NCI-H2227 treated with DMSO at 0.1 percent for 48 hours (cell line): Measurements from ENCODE around the gene CLDN9.

Experiments used
- DNase-seq: peaks from one replicate; lab custom pipeline; 2025; lab: John Stamatoyannopoulos, UW

Gene CLDN9

DNA sequence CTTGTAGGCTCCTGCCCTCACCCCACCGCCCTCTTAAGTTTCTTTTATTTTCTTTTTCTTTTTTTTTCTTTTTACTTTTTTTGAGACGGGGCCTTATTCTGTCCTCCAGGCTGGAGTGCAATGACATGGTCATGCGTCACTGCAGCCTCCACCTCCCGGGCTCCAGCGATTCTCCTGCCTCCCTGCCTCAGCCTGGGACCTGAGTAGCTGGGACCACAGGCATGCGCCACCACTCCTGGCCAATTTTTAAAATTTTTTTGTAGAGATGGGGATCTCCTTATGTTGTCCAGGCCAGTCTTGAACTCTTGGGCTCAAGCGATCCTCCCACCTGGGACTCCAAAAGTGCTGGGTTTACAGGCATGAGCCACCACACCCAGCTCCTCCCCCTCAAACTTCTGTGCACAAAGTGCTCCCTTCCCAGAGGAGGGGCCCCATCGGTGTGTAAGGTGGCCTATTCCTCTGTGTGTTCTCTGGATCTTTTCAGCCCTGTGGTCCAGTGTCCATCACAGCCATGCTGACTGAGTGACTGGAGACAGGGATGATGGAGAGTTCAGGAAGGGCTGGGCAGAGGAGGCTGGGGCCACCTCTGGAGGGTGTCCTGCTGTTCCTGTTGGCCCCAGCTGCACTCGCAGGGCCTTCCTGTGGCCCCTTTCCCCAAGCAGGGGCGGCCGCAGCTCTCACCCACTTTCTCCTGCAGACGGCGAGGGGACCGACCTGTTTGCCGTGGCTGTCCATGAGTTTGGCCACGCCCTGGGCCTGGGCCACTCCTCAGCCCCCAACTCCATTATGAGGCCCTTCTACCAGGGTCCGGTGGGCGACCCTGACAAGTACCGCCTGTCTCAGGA lies 43.8 kb downstream of the CLDN9 start:
- DNase-seq: no peak

DNA sequence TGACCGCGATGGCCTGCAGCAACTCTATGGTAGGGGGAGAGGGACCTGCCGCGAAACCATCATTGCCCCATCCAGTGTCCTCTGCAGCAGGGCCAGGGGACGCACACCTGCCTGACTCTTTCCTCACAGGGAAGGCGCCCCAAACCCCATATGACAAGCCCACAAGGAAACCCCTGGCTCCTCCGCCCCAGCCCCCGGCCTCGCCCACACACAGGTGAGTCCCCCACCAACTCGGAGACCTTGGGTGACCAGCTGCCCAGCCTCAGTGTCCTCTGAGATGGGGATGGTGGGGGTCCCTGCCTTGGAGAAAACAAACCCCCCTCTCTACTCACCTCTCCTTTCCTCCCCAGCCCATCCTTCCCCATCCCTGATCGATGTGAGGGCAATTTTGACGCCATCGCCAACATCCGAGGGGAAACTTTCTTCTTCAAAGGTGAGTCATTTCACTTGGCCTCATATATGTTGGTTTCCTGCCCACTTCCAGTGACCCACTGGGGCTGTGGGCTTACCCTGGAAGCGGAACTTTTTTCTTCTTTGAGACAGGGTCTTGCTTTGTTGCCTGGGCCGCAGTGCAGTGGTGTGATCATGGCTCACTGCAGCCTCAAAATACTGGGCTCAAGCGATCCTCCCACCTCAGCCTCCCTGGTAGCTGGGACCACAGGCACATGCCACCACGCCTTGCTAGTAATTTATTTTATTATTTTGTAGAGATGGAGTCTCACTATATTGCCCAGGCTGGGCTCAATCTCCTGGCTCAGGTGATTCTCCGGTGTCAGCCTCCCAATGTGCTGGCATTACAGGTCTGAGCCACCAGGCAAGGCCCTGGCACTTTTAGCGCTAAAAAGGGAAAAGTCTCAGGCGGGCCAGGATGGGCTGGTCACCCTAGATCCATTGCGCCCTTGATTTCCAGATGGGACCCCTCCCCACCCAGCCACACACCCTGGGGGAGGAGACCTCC lies 44.7 kb downstream of the CLDN9 start:
- DNase-seq: no peak

- no peak for DNase-seq
Observed at GRCh38 chr16:3058139-3059030, 45.7 kb downstream of the CLDN9 start.

GRCh38 chr16:3059041-3059722 lies 46.5 kb downstream of the CLDN9 start:
- peak; percentile 68 for DNase-seq

DNA sequence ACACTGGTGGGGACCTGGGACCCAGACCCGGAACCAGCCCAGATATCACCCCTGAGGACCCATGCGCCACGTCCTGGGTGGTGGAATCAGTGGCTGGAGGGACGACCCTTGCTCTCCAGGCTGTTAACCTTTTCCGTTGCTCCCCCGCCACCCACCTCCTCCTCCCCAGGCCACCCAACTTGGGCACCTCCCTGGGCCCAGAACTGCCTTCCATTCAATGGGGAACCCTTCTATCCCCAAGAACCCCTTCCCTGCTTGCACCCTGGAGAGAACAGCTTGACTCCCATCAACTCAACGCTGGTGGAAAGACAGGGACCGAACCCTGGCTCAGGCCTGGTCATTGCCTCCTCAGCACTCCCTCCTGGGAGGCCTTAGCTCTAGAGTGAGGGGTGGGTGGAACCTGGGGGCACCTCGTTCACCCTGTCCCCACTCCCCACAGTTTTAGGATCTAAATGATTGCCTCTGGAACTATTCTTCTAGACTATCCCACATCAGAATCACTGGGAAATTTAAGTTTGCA lies 47.1 kb downstream of the CLDN9 start:
- DNase-seq: no peak

DNA sequence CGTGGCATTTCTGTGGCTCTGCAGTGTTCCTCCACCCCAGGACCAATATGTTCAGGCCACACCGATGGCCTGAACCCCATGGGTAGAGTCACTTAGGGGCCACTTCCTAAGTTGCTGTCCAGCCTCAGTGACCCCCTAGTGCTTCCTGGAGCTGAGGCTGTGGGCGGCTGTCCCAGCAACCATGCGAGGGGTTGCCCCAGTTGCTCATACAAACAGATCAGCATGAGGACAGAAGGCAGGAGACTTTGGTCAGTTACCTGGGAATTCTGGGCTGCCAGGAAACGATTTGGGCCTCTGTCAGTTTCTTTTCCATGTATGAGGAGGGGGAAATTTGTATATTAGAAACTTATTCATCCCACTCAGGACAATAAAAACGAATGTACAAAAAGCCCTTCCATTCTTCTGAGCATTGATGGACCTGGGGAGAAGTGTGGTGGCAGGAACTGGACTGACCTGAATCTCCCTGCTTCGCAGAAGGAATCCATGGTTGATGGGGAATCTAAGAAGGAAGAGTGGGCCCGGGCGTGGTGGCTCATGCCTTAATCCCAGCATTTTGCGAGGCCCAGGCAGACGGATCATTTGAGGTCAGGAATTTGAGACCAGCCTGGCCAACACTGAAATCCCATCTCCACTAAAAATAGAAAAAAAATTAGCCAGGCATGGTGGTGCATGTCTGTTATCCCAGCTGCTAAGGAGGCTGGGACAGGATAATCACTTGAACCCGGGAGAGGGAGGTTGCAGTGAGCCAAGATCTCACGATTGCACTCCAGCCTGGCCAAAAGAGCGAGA lies 47.8 kb downstream of the CLDN9 start:
- no peak for DNase-seq

DNA sequence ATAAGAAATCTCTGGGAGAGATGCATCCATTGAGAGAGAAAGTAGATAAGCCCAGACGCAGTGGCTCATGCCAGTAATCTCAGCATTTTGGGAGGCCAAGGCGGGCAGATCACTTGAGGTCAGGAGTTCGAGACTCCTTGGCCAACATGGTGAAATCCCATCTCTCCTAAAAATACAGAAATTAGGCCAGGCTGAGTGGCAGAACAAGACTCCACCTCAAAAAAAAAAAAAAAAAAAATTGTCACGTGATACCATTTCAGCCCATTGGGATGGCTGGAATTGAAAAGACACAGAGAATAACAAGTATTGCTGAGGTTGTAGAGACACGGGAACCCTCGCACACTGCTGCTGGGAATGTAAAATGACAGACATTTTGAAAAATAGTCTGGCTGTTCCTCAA lies 49.8 kb downstream of the CLDN9 start:
- no peak for DNase-seq

GRCh38 chr16:3063625-3064386 lies 51.1 kb downstream of the CLDN9 start:
- no peak for DNase-seq
